ENCODE measurements around the gene SCGB3A1. TPM values are rescaled to one million over a fixed set of nuclear protein-coding genes. Genes with fewer than 3 reads are reported as not detected.

SCGB3A1 gene
- total RNA-seq, 1 donor from 2014 or later = not detected

DNA sequence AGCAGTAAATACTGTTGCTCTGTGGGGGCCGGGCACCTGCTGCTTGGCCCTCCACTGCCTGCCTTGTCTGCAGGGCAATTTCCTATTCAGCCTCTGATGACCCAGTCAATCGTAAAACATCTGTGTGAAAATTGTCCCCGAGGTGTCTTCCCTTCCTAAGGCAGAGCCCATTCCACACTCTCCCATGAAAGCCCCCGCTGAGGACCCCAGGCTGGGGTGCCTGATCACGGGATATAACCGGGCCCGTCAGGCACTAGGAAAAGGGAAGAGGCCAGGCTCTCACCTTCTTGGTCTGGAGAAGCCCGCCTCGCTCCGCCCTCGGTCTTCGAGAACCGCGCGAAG lies 27.2 kb upstream of the SCGB3A1 start:
- no peak for DNase-seq (ENCODE audit: low read depth)
- peaks cover 27% of the 10 kb centered on the region for H3K27me3 ChIP-seq (ENCODE audit: control insufficient read depth, insufficient read depth, low read length)
- no peaks in the 10 kb centered on the region for H3K36me3 ChIP-seq (ENCODE audit: control insufficient read depth, insufficient read depth, low read length)
- TF ChIP-seq, protein P1, sequence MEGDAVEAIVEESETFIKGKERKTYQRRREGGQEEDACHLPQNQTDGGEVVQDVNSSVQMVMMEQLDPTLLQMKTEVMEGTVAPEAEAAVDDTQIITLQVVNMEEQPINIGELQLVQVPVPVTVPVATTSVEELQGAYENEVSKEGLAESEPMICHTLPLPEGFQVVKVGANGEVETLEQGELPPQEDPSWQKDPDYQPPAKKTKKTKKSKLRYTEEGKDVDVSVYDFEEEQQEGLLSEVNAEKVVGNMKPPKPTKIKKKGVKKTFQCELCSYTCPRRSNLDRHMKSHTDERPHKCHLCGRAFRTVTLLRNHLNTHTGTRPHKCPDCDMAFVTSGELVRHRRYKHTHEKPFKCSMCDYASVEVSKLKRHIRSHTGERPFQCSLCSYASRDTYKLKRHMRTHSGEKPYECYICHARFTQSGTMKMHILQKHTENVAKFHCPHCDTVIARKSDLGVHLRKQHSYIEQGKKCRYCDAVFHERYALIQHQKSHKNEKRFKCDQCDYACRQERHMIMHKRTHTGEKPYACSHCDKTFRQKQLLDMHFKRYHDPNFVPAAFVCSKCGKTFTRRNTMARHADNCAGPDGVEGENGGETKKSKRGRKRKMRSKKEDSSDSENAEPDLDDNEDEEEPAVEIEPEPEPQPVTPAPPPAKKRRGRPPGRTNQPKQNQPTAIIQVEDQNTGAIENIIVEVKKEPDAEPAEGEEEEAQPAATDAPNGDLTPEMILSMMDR (IDR thresholded peaks at IDR 0.05; ENCODE audit: insufficient read depth, low read length, poor library complexity, severe bottlenecking) = no peak
- no peak overlapping the region for H3K4me3 ChIP-seq (ENCODE audit: low read depth, low read length)

DNA sequence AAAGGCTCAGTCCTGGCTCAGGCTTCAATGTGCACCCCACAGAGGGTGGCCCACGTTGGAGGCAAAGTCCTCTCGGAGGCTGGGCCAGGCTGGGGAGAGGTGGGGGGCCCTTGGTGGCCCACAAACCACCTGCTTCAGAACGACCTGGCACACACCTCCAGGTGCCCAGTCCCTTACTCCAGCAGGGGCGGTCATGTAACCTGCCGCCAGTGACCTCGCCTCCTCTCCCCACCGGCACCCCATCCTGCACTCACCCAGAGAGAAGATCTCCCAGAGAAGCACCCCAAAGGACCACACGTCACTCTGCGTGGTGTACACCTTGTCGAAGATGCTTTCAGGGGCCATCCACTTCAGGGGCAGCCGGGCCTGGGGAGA lies 22.5 kb upstream of the SCGB3A1 start:
- H3K4me3 ChIP-seq (ENCODE audit: low read depth, low read length) = no peak overlapping the region
- H3K27me3 ChIP-seq (ENCODE audit: control insufficient read depth, insufficient read depth, low read length) = peaks cover 22% of the 10 kb centered on the region
- no peak for DNase-seq (ENCODE audit: low read depth)
- H3K36me3 ChIP-seq (ENCODE audit: control insufficient read depth, insufficient read depth, low read length) = no peaks in the 10 kb centered on the region
- TF ChIP-seq, protein P1 (IDR thresholded peaks at IDR 0.05; ENCODE audit: insufficient read depth, low read length, poor library complexity, severe bottlenecking) = no peak

DNA sequence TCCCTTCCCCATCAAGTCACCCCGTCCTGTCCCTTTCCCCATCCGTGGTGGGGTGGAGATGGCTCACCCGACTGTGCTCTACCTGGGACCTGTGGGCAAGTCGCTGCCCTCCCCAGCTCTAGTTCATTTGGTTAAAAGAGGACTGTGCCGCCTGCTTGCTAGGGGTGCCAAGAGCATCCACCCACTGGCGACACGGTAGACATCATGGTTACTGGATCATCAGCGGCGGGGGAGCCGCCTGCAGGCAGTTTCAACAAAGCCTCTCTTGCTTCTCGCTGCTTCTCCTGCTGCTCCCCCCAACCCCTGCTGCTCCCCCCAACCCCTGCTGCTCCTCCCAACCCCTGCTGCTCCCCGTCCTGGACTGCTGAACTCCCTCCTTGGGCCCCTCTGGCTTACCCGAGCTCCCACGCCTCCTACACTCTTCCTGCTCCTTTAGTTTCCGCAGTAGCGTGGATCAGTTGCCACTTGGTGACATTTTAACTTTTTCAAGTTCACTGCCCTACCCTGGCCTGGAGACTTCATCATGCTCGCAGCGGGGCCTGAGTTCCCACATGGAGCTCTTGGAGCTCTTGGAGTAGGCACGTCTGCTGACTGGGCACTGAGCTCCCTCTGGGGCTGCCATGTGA lies 22.0 kb upstream of the SCGB3A1 start:
- DNase-seq (ENCODE audit: low read depth) = no peak
- peaks cover 19% of the 10 kb centered on the region for H3K27me3 ChIP-seq (ENCODE audit: control insufficient read depth, insufficient read depth, low read length)
- H3K36me3 ChIP-seq (ENCODE audit: control insufficient read depth, insufficient read depth, low read length) = no peaks in the 10 kb centered on the region
- no peak overlapping the region for H3K4me3 ChIP-seq (ENCODE audit: low read depth, low read length)
- TF ChIP-seq, protein P1 (IDR thresholded peaks at IDR 0.05; ENCODE audit: insufficient read depth, low read length, poor library complexity, severe bottlenecking) = no peak

DNA sequence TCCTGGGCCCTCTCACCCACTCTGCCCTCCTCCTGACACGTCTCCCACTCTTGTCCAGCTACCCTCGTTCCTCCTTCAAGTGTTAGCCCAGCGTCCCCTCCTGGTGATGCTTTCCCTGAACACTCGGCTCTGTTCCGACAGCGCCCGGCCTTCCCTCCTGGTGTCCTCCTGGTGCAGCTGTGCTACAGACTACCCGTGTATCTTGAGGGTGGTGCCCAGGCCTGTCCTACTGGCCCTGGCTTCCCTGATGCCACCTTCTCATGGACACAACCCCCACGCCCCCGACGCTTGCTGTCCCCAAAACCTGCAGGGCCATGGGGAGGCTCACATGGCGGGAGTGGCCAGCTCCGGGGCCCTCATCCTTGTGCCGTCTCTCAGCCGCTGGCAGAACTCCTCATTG lies 21.4 kb upstream of the SCGB3A1 start:
- H3K27me3 ChIP-seq (ENCODE audit: control insufficient read depth, insufficient read depth, low read length) = peaks cover 17% of the 10 kb centered on the region
- TF ChIP-seq, protein P1 (IDR thresholded peaks at IDR 0.05; ENCODE audit: insufficient read depth, low read length, poor library complexity, severe bottlenecking) = no peak
- no peak overlapping the region for H3K4me3 ChIP-seq (ENCODE audit: low read depth, low read length)
- no peaks in the 10 kb centered on the region for H3K36me3 ChIP-seq (ENCODE audit: control insufficient read depth, insufficient read depth, low read length)
- DNase-seq (ENCODE audit: low read depth) = no peak

DNA sequence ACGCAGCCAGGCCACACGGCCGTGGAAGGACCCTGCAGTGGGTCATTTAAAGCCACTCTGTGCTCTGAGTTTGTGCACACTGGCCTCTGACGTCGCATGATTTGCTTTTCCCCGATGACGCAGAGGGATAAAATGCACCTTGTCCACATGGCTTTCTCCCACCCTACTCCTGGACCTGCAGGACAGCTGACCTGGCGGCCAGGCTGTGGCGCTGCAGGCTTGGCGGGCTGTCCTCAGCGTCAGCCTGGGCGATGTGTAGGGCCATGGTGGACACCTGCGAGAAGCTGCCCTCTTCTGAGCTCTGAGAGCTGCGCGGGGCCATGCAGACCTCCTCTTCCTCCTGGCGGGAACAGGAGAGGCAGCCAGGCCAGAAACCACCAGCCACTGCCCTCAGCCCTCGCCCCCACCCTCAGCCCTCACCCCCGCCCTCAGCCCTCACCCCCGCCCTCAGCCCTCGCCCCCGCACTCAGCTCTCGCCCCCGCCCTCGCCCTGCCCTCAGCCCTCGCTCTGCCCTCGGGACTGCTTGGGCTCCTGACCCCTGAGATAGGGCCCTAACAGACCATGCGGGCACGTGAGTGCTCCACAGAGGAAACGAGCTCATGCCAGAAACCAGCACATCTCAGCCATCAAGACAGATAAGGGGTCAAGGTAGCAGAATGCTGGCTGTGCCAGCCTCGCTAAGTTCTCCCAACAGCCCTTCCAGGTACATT lies 20.0 kb upstream of the SCGB3A1 start:
- TF ChIP-seq, protein P1 (IDR thresholded peaks at IDR 0.05; ENCODE audit: insufficient read depth, low read length, poor library complexity, severe bottlenecking) = no peak
- Histone ChIP-seq H3K4me3 (ENCODE audit: low read depth, low read length) (no peak overlapping the region), H3K36me3 (ENCODE audit: control insufficient read depth, insufficient read depth, low read length) (no peaks in the 10 kb centered on the region), H3K27me3 (ENCODE audit: control insufficient read depth, insufficient read depth, low read length) (peaks cover 17% of the 10 kb centered on the region)
- no peak for DNase-seq (ENCODE audit: low read depth)

All from kidney epithelial cell (primary cell).